GOT3 (cell line): ENCODE results near the gene ERN2.

ENCODE experiments used
- DNase-seq: peaks from one replicate; lab custom pipeline; 2025; ENCODE audit warnings: mixed read lengths; lab: John Stamatoyannopoulos, UW

The ERN2 gene

GRCh38 chr16:23687034-23687808 is 25.8 kb downstream of the ERN2 start:
- DNase-seq, result no peak

DNA sequence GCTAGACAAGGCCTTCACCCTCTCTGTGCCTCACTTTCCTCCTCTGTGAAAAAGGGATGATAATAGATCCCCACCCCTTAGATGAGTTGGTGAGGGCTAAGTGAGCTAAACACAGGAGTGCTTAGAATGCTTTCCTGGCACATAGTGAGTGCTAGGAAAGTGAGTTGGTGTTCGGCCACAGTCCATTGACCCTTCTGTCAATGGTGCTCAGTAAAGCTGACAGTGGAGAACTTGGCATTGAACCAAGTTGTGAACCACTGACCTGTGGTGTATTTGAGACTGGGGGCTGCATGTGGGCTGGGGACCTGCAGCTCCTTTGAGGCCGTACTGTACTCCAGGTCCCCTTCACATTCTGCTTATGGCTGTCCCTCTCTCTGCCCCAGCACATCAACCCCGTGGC is 29.5 kb downstream of the ERN2 start:
- DNase-seq, result no peak

DNA sequence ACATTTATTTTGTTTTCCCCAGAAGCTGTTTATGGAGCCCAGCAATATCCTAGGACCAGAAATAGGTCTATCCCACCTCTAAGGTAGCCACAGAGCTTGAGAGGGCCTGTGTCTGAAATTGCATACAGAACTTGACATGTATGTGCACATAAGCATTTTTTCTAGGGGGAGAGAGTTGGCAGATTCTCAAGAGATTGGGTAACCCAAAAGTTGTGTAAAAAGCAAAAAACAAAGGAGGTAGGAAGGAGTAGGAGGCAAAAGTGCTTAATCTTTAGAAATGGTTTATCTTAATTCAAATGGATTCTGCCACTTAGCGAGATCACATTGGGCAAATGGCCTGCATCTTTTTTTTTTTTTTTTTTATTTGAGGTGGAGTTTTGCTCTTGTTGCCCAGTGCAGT is 30.8 kb downstream of the ERN2 start:
- no peak for DNase-seq

DNA sequence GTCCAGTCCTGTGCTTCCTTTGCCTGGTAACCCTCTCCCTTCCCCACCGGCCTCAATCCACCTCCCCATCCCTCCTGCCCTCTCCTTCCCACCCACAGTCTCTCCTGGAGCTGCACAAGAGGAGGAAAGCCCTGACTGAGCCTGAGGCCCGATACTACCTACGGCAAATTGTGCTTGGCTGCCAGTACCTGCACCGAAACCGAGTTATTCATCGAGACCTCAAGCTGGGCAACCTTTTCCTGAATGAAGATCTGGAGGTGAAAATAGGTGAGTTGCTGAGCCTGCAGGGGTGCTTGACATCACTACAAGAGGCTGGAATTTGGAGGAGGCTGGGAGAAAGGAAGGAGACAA is 33.1 kb downstream of the ERN2 start:
- no peak for DNase-seq

- DNase-seq, result no peak
Measured at GRCh38 chr16:23679274-23679985, 33.6 kb downstream of the ERN2 start.

GRCh38 chr16:23678430-23679273 is 34.4 kb downstream of the ERN2 start, which contains the start of gene PLK1:
Gene PLK1 (plus strand): TSS chr16:23678889. CDS start chr16:23678933, 44 bp downstream.
- peak; percentile 53 for DNase-seq

GRCh38 chr16:23676924-23677480 is 36.0 kb downstream of the ERN2 start:
- DNase-seq, result no peak

- DNase-seq, result no peak
Measured at GRCh38 chr16:23673971-23674614, 38.9 kb downstream of the ERN2 start.

GRCh38 chr16:23670137-23670776 is 42.8 kb downstream of the ERN2 start:
- no peak for DNase-seq

DNA sequence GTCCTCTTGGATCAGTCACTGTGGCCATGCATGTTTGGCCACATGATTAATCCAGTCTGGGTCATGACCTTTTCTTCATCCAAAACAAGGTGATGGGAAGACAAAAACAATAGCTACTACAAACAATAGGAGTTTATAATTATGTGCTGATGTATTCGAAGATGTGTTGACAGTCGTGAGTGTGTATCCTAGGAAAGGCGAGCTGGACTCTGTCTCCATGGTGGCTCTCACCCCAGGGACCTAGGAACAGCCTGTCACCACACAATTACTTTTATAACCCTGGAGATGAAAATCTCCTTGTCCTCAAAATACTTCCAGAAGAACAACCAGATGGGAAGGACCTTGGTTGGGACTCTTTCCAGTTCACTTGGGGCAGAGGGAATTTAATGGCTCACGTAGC is 44.1 kb downstream of the ERN2 start:
- DNase-seq, result no peak

DNA sequence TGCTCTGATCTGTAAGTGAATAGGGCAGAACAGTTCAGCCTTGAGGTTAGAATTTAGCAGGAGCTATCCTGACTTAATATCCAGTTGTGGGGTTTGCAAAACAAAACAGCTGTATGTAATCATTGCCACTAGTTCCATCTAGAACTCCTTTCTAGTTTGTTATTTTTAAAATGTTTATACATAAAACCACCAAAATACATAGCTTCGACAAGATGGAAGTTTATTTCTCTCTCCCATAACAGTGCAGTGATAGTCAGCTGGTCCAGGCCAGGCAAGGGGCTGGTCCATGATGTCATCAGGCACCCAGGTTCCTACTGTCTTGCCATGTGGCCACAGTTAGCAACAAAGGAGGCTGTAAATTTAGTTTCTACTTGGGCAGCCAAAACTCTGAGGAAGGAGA is 44.8 kb downstream of the ERN2 start:
- no peak for DNase-seq

GRCh38 chr16:23667355-23667659 is 45.7 kb downstream of the ERN2 start:
- no peak for DNase-seq

DNA sequence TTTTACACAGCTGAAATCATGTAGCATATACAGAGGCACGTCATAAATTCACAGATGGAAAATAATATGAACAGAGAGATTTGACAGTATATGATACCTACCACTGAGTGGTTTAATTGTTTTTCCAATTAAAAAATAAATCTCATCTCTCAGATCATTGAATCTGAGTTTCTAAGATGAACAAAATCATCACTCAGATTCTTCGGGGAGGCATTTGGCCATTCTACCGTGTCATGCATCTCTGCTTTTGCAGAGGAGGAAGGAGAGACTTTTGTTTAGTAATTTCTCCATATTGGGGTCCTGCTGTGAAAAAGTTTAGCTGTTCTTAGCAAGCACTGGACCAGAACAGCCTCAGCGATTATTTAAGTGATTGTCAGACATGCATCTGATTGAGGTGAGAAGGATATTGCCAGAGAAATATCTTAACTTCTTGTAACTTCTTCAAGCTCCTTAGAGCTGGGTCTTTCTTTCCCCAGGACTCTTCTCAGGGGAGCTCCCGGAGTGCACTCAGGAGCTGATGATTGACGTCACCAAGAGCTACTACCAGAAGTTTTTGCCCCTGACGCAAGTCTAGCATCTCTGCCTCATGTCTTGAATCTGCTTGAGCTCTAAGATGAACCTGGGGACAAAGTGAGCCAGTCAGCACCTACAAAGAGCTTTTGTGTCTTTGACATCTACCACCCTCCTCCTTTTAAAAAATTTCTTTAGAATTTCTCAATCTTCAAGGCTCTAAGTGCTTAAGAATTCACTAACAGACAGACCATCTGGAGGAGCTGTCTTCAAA is 46.3 kb downstream of the ERN2 start:
- DNase-seq, result no peak

GRCh38 chr16:23663918-23664317 is 49.1 kb downstream of the ERN2 start:
- DNase-seq, result no peak

DNA sequence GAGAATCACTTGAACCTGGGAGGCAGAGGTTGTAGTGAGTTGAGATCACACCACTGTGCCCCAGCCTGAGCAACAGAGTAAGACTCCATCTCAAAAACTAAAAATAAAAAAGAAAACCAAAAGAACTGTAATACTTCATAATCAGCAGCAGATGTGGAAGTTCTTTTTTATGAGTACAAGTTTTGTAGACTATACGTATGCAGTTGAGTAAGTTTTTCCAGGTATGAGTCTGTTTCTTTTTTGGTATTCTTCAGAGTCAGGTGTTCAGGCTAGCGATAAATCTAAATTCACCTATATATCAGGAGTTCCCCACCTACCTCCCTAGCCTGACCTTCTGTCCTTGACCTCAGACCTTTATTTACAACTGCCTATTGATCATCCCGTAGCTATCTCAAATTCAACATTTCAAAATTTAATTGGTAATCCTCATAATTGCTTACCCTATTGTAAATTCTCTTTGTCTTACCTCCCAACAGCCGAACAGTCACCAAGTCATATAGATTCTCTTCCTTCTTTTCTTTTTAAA is 61.0 kb downstream of the ERN2 start:
- DNase-seq, result no peak

GRCh38 chr16:23650674-23651416 is 62.2 kb downstream of the ERN2 start:
- DNase-seq, result no peak

- no peak for DNase-seq
Measured at GRCh38 chr16:23642246-23642774, 70.7 kb downstream of the ERN2 start.

- peak; percentile 79 for DNase-seq
Measured at GRCh38 chr16:23640931-23641765, 71.9 kb downstream of the ERN2 start, which contains the start of the genes DCTN5 and PALB2. Gene DCTN5 (plus strand): TSS chr16:23641466. CDS start chr16:23641543, 77 bp downstream. Gene PALB2 (minus strand): TSS chr16:23641310. CDS start chr16:23641157, 153 bp downstream.
